ENCODE data around the gene ZDHHC17. TPM values are rescaled to one million over a fixed set of nuclear protein-coding genes. Genes with fewer than 3 reads are reported as not detected.

Gene ZDHHC17
- total RNA-seq, 1 donor from 2014 or later: 37.1 TPM

Other genes with a start within 250 kb of the ZDHHC17 start
- 111 and 113 TPM in 2 replicates for gene OSBPL8, start 204.3 kb upstream of the ZDHHC17 start, total RNA-seq
- 0.39 and 0.41 TPM in 2 replicates for gene CSRP2, start 114.9 kb downstream of the ZDHHC17 start, total RNA-seq